Measurements from ENCODE around the gene SAMD9L. TPM values are rescaled to one million over a fixed set of nuclear protein-coding genes. Genes with fewer than 3 reads are reported as not detected.
"Not testable (repeated sequence)": the region's sequence is repeated elsewhere in the genome, so short reads cannot be mapped to it uniquely, and the experiment has no call there.

Gene SAMD9L
- total RNA-seq, 1 donor from 2014 or later = 162 TPM

DNA sequence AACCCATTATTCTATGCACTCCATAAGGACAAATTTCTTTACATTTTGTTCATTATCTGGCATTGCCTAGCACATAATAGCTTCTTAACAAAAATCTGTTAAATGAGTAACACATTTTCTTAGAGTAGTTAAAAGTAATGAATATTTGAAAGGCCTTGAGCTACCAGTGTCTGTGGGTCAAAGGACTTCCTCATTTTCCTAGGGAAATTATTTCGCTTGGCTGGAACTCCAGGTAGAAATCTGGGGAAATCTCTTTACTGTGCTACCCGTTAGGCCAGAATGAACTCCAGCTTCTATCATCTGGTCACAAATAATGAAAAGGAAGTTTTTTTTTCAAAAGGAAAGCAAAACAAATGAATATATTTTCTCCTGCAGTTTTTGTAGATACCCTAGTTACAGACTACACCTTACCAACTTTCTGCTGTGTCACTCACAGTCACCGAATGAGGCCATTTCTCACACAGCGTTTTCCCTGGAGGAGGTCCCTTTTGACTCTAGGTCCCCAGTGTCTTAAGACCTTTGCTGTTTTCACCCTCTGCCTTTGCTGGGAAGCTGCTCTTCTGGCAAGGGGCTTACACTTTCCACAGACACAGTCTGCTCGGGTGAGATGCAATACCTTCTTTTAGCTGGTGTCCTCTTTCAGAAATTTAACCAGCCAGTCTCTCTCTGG is 1.6 kb downstream of the SAMD9L start:
- intact Hi-C loops (cut with micrococcal nuclease) = loop anchor here (1.0 to 10.0 kb wide), 12 partner anchors 28 to 1264 kb away; partner anchors contain the start of genes AKAP9, ANKIB1, BET1 and CYP51A1

DNA sequence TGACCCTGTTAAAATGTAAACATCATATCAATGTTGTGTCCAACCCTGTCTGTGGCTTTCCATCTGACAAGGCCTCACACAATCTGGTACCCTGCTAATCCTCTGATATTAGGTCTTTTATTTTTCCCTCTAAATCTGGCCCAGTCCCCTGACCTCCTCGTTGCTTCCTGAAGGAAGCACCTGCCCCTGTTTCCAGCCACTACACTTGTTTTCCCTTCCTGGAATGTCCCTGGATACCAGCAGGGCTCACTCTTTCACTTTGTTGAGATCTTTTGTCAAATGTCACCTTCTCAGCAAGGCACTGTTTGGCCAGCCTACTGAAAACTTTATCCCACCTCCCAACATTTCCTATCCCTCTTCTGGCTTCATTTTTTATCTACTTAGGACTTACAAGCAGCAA is 2.1 kb downstream of the SAMD9L start:
- intact Hi-C loops (cut with micrococcal nuclease) = loop anchor here (5.0 to 10.0 kb wide), 8 partner anchors 459 to 1264 kb away; partner anchors contain the start of genes AKAP9, ANKIB1, BET1 and CYP51A1

DNA sequence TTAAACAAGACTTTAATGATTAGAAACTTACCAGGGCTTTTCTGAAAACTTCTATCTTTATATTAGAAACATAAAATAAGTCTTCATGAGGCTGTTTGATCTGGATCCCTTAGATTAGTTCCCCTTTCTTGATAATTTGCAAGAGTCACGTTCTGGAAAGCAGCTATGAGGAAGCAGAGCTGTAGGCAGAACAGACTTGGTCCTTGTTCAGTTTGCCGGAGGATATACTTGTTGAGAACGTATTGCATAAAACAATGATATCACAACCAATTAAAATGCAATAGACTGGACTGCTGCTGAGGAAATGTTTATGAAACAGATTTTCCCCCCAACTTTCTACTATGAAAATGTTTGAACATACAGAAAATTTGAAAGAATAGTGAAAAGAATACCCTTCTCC is 2.8 kb downstream of the SAMD9L start:
- intact Hi-C loops (cut with micrococcal nuclease) = loop anchor here (5.0 to 10.0 kb wide), 8 partner anchors 458 to 1263 kb away; partner anchors contain the start of genes AKAP9, ANKIB1, BET1 and CYP51A1

DNA sequence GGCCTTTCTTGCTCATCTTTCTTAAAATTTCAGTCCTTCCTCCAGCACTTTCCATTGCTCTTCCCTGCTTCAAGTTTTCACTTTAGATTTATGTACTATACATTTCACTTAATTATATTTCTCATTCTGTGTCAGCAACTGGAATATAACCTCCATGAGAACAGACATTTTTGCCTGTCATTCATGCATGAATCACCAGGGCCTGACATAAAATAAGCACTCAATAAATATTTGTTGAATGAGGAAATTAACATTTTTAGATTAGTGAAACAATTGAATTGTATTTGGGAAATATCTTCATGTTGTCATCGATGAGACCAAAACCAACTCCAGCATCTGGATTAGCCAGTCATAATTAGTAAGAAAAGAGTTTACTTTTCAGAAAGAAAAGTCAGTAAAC is 6.1 kb downstream of the SAMD9L start:
- intact Hi-C loops (cut with micrococcal nuclease) = loop anchor here (10.0 kb wide), 1 partner anchor 1007 kb away; the partner anchor contains the start of gene CYP51A1

GRCh38 chr7:93140582-93141191 is 7.5 kb downstream of the SAMD9L start:
- intact Hi-C loops (cut with micrococcal nuclease) = loop anchor here (10.0 kb wide), 1 partner anchor 1006 kb away; the partner anchor contains the start of gene CYP51A1

DNA sequence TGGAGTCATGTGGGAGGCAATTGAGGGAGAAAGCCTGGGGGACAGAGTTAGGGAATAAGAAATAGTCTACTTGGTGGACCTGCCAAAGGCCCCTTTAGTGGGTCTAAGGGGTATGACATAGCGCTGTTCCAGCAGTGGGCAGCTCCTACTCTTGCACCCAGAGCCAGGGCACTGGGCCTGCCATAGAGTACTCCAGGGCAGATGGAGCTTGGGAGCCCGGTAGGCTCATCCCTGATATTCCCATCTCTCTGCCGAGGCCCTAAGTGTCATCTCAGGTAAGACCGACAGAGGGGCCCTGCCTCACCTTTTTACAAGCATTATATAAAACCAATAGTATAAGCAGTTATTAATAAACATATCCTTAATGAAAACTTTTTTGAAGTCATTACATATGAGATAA is 9.6 kb downstream of the SAMD9L start:
- intact Hi-C loops (cut with micrococcal nuclease) = no loop called here

DNA sequence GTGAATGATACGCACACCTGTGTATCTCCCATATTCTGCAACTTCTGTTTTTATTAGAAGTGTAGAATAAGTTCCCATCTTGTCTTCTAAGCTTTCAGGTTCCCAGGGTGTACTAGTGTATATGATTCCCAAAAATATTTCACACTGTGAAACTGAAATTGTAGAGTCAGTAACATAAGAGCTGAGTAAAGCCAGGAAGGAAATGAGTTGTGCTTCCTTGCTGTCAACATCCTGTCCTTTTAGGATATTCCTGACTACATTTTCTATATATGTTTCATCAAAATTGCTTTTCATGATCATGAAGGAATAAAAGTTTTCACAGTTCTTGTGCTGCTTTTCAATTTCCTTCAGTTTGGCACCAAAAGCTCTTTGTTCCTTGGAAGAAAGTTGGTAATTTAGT is 15.2 kb downstream of the SAMD9L start:
- intact Hi-C loops (cut with micrococcal nuclease) = no loop called here

- intact Hi-C loops (cut with micrococcal nuclease) = no loop called here
Measured at GRCh38 chr7:93132216-93132615, 16.0 kb downstream of the SAMD9L start.

DNA sequence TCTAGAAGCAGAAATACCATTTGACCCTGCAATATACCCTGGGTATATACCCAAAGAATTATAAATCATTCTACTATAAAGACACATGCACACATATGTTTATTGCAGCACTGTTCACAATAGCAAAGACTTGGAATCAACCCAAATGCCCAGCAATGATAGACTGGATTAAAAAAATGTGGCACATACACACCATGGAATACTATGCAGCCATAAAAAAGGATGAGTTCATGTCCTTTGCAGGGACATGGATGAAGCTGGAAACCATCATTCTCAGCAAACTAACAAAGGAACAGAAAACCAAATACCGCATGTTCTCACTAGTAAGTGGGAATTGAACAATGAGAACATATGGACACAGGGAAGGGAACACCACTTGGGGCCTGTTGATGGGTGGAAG is 21.2 kb downstream of the SAMD9L start:
- intact Hi-C loops (cut with micrococcal nuclease) = not testable (repeated sequence)

DNA sequence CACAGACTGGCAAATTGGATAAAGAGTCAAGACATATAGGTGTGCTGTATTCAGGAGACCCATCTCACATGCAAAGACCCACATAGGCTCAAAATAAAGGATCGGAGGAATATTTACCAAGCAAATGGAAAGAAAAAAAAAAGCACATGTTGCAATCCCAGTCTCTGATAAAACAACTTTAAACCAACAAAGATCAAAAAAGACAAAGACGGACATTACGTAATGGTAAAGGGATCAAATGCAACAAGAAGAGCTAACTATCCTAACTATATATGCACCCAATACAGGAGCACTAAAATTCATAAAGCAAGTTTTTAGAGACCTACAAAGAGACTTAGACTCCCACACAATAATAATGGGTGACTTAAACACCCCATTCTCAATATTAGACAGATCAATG is 24.7 kb downstream of the SAMD9L start:
- intact Hi-C loops (cut with micrococcal nuclease) = not testable (repeated sequence)

- intact Hi-C loops (cut with micrococcal nuclease) = no loop called here
Measured at GRCh38 chr7:93120592-93121549, 27.3 kb downstream of the SAMD9L start.

GRCh38 chr7:93119191-93119905 is 28.8 kb downstream of the SAMD9L start:
- intact Hi-C loops (cut with micrococcal nuclease) = loop anchor here (2.0 to 10.0 kb wide), 9 partner anchors 65 to 1538 kb away; partner anchors contain the start of genes ANKIB1, BET1, COL1A2 and FAM133B

- intact Hi-C loops (cut with micrococcal nuclease) = loop anchor here (1.0 to 10.0 kb wide), 19 partner anchors 29 to 1539 kb away; partner anchors contain the start of genes ANKIB1, BET1, COL1A2 and CYP51A1
Measured at GRCh38 chr7:93117852-93118530, 30.2 kb downstream of the SAMD9L start, which contains the start of gene SAMD9. TSS of gene SAMD9 (minus strand) at chr7:93117979. CDS start at chr7:93106097, 11,882 bp downstream.

DNA sequence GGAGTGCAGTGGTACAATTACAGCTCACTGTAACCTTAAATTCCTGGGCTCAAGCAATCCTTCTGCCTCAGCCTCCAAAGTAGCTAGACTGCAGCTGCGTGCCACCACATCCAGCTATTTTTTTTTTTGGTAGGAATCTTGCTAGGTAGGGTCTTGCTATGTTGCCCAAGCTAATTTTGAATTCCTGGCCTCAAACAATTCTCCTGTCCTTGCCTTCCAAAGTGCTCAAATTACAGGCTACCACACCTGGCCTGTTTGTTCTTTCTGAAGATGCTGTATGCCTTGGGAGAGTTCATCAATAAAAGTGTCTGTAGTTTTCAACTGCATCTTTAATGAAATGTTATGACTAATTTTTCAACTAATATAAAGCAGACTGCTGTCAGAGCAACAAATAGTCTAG is 30.9 kb downstream of the SAMD9L start:
- intact Hi-C loops (cut with micrococcal nuclease) = loop anchor here (1.0 to 10.0 kb wide), 10 partner anchors 213 to 1540 kb away; partner anchors contain the start of genes ANKIB1, BET1, COL1A2 and GATAD1

DNA sequence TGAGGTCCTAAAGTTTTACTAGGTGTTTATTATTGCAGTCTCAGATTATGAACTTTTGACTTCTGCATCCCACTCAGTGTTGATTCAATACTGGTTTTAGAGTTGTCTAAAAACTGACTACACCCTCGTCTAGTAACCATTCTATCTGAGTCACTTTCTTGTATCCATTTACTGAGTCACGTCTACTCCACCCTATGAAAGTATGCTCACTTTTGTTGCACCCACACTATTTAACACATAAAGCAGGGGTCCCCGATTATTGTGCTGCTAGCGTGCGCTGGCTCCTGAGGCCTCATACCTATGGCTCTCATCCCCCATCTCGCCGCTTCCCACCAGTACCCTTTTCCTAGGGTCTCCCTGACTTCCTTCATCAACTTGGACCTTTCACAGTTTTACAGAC is 32.4 kb downstream of the SAMD9L start:
- intact Hi-C loops (cut with micrococcal nuclease) = loop anchor here (2.0 to 10.0 kb wide), 8 partner anchors 401 to 1542 kb away; partner anchors contain the start of genes ANKIB1, BET1, COL1A2 and GATAD1

- intact Hi-C loops (cut with micrococcal nuclease) = no loop called here
Measured at GRCh38 chr7:93108003-93108402, 40.2 kb downstream of the SAMD9L start.

DNA sequence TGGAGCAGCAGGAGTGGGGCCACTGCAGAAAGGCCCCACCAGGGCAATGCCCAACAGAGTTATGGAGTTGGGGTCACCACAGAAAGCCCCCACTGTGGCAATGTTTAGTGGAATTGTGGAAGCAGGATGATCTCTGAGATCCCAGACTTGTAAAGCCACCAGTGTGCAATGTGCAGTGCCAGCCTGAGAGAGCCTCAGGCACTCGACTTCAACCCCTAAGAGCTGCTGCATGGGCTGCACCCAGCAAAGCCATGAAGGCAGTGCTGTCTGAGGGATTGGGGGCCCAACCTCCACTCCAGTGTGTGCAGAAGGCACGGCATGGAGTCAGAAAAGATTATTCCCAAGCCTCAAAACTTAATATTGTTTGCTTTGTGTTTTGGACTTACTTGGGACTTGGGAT is 50.8 kb downstream of the SAMD9L start:
- intact Hi-C loops (cut with micrococcal nuclease) = no loop called here

GRCh38 chr7:93092757-93093370 is 55.3 kb downstream of the SAMD9L start:
- intact Hi-C loops (cut with micrococcal nuclease) = loop anchor here (1.0 to 5.0 kb wide), 3 partner anchors 135 to 459 kb away; partner anchors contain the start of gene VPS50
